SK-N-SH (cell line): ENCODE results near the gene CCNG1. TPM values are rescaled to one million over a fixed set of nuclear protein-coding genes. Genes with fewer than 3 reads are reported as not detected.

Experiments
- TEAD4 ChIP-seq: IDR thresholded peaks from 2 replicates; pipeline ENCODE4 v1.4.0; 2012; ENCODE audit warnings: mild to moderate bottlenecking, borderline replicate concordance; ENCODE audit not compliant: insufficient read depth
- polyA plus RNA-seq, 3 experiments: library from polyadenylated mRNA; depleted of rRNA; stranded (reverse); fragments of >200 nt; gene quantifications; 2 replicates each; pipeline ENCODE4 v1.2.3, GENCODE V29; 2012
- small RNA-seq, 7 experiments: library from RNA; depleted of rRNA; stranded (forward); fragments of <200 nt; gene quantifications; one replicate each; pipeline ENCODE3, GENCODE V24; 2012
- TF ChIP-seq, protein P1 (sequence below): fragments of 150-350 bp; IDR thresholded peaks from 2 replicates; pipeline ENCODE4 v1.6.1; 2016; ENCODE audit warnings: mild to moderate bottlenecking, low read depth, low read length

Gene CCNG1
- polyA plus RNA-seq, 1 of the 3 experiments (the other 2 are of a cell fraction), result 49.0 TPM

DNA sequence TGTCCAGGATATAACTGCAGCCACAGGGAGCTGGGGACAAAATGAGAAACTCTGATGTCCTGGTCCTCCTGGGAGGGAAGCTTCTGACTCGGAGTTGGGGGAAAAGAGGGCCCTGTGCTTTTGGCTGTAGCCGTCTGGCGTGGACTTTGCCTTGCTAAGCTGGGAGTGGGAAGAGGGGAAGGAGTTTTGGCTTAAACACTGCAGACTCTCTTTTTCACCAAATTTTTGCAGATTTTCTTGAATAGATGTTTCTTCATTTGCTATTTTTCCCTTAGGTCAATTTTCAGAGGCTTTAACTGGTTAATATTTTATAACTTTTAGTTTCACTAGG lies 52.3 kb downstream of the CCNG1 start (continued):
- TF ChIP-seq, protein P1, sequence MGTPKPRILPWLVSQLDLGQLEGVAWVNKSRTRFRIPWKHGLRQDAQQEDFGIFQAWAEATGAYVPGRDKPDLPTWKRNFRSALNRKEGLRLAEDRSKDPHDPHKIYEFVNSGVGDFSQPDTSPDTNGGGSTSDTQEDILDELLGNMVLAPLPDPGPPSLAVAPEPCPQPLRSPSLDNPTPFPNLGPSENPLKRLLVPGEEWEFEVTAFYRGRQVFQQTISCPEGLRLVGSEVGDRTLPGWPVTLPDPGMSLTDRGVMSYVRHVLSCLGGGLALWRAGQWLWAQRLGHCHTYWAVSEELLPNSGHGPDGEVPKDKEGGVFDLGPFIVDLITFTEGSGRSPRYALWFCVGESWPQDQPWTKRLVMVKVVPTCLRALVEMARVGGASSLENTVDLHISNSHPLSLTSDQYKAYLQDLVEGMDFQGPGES, result no peak
- no peak for TF ChIP-seq TEAD4
- TF ChIP-seq, all 33 proteins: peak for 0

Small RNA genes within 50 kb of the gene (small RNA-seq; reads per million reads assigned to genes)
- gene AC008723.1, result 0 reads per million in 7 experiments

Other genes starting within 250 kb of the CCNG1 start
- gene NUDCD2, start 22.5 kb downstream of the CCNG1 start, polyA plus RNA-seq (2012; rRNA removed), result 7.8 and 8.6 TPM in 2 replicates
- gene HMMR, start 23.0 kb downstream of the CCNG1 start, polyA plus RNA-seq (2012; rRNA removed), result 7.7 and 7.8 TPM in 2 replicates
- gene MAT2B, start 68.0 kb downstream of the CCNG1 start, polyA plus RNA-seq (2012; rRNA removed), result 30.1 and 35.6 TPM in 2 replicates